Omental fat pad (tissue), 4 donors: ENCODE data around the gene TBC1D5. TPM values are rescaled to one million over a fixed set of nuclear protein-coding genes. Genes with fewer than 3 reads are reported as not detected.

Experiments used
- ATAC-seq: fragments of 150-250 bp; one replicate; pipeline ENCODE4 v1.9.1; 2016; ENCODE audit warnings: mild to moderate bottlenecking, moderate library complexity; ENCODE audit not compliant: low FRiP score
- DNase-seq: peaks from one replicate; pipeline ENCODE4 v3.0.0-alpha.2; 2019; ENCODE audit warnings: low spot score
- CTCF ChIP-seq, 3 donors: fragments of 450-650 bp; IDR thresholded peaks; one replicate each; pipeline ENCODE4 v1.5.1; 2016 to 2017; ENCODE audit warnings: antibody characterized with exemption in 3 of 3, mild to moderate bottlenecking in 3 of 3, moderate library complexity in 2 of 3
- total RNA-seq, 4 donors: library from RNA; depleted of rRNA; stranded (reverse); fragments of >200 nt; gene quantifications; one replicate each; pipeline ENCODE4 v1.1.0, GENCODE V29; 2016

The TBC1D5 gene
- total RNA-seq, 4 donors from 2014 or later = 56.8 to 92.5 (median 74.8) TPM

GRCh38 chr3:17333446-17333845 is 409.0 kb downstream of the TBC1D5 start:
- no peak for ATAC-seq
- DNase-seq = no peak
- no peak for TF ChIP-seq CTCF (IDR thresholded peaks at IDR 0.05)

DNA sequence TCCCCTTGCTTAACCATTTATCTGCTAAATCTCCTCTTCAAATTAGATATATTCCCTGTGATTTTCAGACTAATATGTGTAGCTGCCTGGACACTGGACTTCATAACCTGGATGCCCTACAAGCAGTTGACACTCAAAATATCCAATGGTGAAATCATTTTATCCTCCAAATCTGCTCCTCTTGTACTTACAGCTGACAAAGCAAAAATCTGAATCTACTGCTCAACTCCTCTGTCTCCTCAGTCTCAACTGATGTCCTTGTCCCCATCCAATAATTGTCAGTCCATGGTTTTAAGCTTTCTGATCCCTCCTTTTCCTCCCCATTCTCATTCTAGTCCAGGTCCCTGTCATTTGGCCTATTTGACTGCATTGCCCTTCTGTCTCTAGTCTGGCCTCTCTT is 411.8 kb downstream of the TBC1D5 start:
- no peak for ATAC-seq
- TF ChIP-seq CTCF (IDR thresholded peaks at IDR 0.05) = no peak
- no peak for DNase-seq

GRCh38 chr3:17329927-17330326 is 412.5 kb downstream of the TBC1D5 start:
- TF ChIP-seq CTCF (IDR thresholded peaks at IDR 0.05) = no peak
- no peak for DNase-seq
- ATAC-seq = no peak

DNA sequence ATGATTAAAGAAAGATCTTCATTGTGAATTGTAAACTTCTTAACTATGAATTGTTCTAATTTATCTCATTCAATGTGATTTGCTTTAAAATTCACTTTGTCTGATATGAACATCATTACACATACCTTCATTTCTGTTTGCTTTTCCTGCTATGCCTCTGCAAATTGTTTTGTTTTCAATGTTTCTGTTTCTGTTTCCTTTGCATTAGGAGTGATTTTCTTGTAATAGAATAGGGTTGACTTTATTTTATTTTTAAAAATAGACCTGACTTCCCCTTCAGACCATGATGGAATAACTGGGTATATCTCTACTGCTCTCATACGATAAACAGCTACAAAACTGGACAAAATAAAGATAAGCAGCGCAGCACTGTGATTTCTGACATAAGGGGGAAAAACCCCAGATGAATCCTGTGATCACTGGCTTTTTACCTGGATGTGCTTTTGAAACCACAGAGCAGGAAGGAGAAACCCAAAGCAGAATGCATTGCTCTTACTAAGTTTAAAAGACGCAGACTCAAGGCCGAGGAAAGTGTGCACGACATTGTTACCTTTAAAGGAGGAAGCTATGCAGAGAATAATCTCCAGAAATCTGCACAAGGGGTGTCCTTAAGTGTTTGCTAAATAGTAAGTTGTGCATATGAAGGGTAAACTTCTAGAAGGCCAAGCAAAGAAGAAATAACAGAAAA is 420.2 kb downstream of the TBC1D5 start:
- DNase-seq (no peak), ATAC-seq (no peak)
- no peak for TF ChIP-seq CTCF (IDR thresholded peaks at IDR 0.05)

DNA sequence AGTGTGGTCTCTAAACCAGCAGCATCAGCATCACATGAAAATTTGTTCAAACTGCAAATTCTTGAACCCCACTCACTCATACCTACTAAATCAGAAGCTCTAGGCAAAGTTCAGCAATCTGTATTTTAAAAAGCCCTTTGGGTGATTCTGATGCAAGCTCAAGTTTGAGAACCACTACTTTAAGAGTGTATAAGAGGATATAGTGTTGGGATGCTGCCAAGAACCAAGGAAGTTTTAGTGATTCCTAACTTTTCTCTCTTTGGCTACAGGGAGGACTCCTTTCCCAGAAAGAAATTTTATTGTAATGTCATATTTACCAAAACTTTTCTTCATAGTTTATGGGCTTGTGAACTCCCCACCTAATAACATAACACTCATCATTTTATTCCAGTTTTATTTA is 422.2 kb downstream of the TBC1D5 start:
- ATAC-seq (no peak), DNase-seq (no peak)
- no peak for TF ChIP-seq CTCF (IDR thresholded peaks at IDR 0.05)

GRCh38 chr3:17315897-17316296 is 426.5 kb downstream of the TBC1D5 start:
- no peak for ATAC-seq
- no peak for TF ChIP-seq CTCF (IDR thresholded peaks at IDR 0.05)
- DNase-seq = no peak

DNA sequence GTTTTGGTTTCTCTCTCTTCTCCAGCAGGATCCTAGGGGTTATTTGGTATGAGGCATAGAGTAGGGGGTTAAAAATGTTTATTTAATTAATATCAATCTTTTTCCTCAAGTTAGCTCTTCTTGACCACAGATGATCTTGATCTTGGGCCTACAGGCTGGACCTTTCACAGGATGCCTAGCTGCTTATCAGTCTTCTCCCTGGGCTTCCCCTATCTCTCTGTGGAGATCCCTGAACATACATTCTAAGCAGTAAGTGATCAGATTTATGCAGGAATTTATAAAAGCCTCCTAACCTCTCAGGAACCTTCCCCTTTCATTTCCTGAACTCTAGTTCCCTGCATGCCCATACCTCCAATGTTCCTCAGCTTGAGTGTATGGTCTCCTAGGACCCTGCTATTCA is 428.3 kb downstream of the TBC1D5 start:
- no peak for DNase-seq
- TF ChIP-seq CTCF (IDR thresholded peaks at IDR 0.05) = no peak
- no peak for ATAC-seq
